ENCODE data around the gene FARSB.
"Not testable (repeated sequence)": the region's sequence is repeated elsewhere in the genome, so short reads cannot be mapped to it uniquely, and the experiment has no call there.

The FARSB gene

GRCh38 chr2:222603501-222603900 is 52.4 kb downstream of the FARSB start:
- no peak for DNase-seq

GRCh38 chr2:222598611-222599010 is 57.3 kb downstream of the FARSB start:
- no peak for DNase-seq

GRCh38 chr2:222595581-222595980 is 60.3 kb downstream of the FARSB start:
- no peak for DNase-seq

GRCh38 chr2:222594679-222595078 is 61.2 kb downstream of the FARSB start:
- no peak for DNase-seq

- DNase-seq: no peak
These were observed 63.7 kb downstream of the FARSB start for GRCh38 chr2:222592176-222592575.

- DNase-seq: no peak
These were observed 64.2 kb downstream of the FARSB start for GRCh38 chr2:222591661-222592060.

GRCh38 chr2:222584589-222584988 is 71.3 kb downstream of the FARSB start:
- not testable (repeated sequence) for DNase-seq

GRCh38 chr2:222582928-222583327 is 73.0 kb downstream of the FARSB start:
- no peak for DNase-seq

GRCh38 chr2:222577341-222577740 is 78.6 kb downstream of the FARSB start:
- DNase-seq: no peak

GRCh38 chr2:222576171-222577081 is 79.5 kb downstream of the FARSB start:
- no peak for DNase-seq

- no peak for DNase-seq
These were observed 80.3 kb downstream of the FARSB start for GRCh38 chr2:222575618-222576017.

GRCh38 chr2:222572751-222573174 is 83.1 kb downstream of the FARSB start:
- peak; percentile 17 for DNase-seq

- peak; percentile 31 for DNase-seq
These were observed 83.6 kb downstream of the FARSB start for GRCh38 chr2:222572264-222572721.

GRCh38 chr2:222569826-222570225 is 86.1 kb downstream of the FARSB start:
- no peak for DNase-seq

GRCh38 chr2:222568865-222569264 is 87.0 kb downstream of the FARSB start:
- no peak for DNase-seq

- no peak for DNase-seq
These were observed 89.7 kb downstream of the FARSB start for GRCh38 chr2:222566229-222566628.

GRCh38 chr2:222563936-222564335 is 92.0 kb downstream of the FARSB start:
- no peak for DNase-seq

- no peak for DNase-seq
These were observed 92.7 kb downstream of the FARSB start for GRCh38 chr2:222563106-222563718.

GRCh38 chr2:222561817-222562645 is 93.9 kb downstream of the FARSB start:
- peak; percentile 57 for DNase-seq

GRCh38 chr2:222561151-222561550 is 94.7 kb downstream of the FARSB start:
- DNase-seq: no peak

GRCh38 chr2:222554517-222554916 is 101.4 kb downstream of the FARSB start:
- DNase-seq: no peak

- DNase-seq: no peak
These were observed 106.9 kb downstream of the FARSB start for GRCh38 chr2:222548992-222549391.

- no peak for DNase-seq
These were observed 108.8 kb downstream of the FARSB start for GRCh38 chr2:222547083-222547482.

Measured in activated CD4-positive, alpha-beta T cell treated with anti-CD3 and anti-CD28 coated beads, Interleukin-10, Interleukin-2, amounts not matched to agents 100 ng/mL and 50 ng/mL, durations not matched to agents 16 hours and 8 hours (primary cell).